ENCODE measurements around the gene KCTD10. TPM values are rescaled to one million over a fixed set of nuclear protein-coding genes. Genes with fewer than 3 reads are reported as not detected.

Gene KCTD10, protein sequence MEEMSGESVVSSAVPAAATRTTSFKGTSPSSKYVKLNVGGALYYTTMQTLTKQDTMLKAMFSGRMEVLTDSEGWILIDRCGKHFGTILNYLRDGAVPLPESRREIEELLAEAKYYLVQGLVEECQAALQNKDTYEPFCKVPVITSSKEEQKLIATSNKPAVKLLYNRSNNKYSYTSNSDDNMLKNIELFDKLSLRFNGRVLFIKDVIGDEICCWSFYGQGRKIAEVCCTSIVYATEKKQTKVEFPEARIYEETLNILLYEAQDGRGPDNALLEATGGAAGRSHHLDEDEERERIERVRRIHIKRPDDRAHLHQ
- 67.1 and 71.3 TPM in 2 replicates for total RNA-seq (2021)
- long read RNA-seq, full-length matches to known transcripts, result 239 of 328 reads
- long read RNA-seq, partial matches to known transcripts, result 9 of 328 reads
- long read RNA-seq, other reads (novel, unspliced or antisense), result 80 of 328 reads

- peak within 1 kb of the TSS; percentile 21 for H3K27ac ChIP-seq (ENCODE audit: insufficient read length, low read depth, low read length)
- no peak within 1 kb of the TSS for H3K23ac ChIP-seq (ENCODE audit: insufficient read length, low read depth, low read length)
- H3K4me3 Mint-ChIP-seq, result peak within 1 kb of the TSS; percentile 97 to 98
- H3K4ac ChIP-seq (ENCODE audit: low read depth, low read length), result no peak within 1 kb of the TSS
- H2BK20ac ChIP-seq (ENCODE audit: low read depth, low read length, poor library complexity, severe bottlenecking), result no peak within 1 kb of the TSS
- no peak within 1 kb of the TSS for H4K91ac ChIP-seq (ENCODE audit: insufficient read length, low read depth, low read length)
- no peak within 1 kb of the TSS for H2BK12ac ChIP-seq (ENCODE audit: insufficient read length, low read depth, low read length)
- no peak within 1 kb of the TSS for H2BK15ac ChIP-seq (ENCODE audit: low read depth, low read length)
- H3K79me1 ChIP-seq (ENCODE audit: insufficient read depth, low read depth, low read length, poor library complexity, severe bottlenecking), result peaks cover 10% of the 10 kb centered on the region
- no peak within 1 kb of the TSS for H3T11ph ChIP-seq (ENCODE audit: low read length)
- H3K9me3 Mint-ChIP-seq, result no peaks in the 10 kb centered on the region
- no peaks in the 10 kb centered on the region for H3K27me3 Mint-ChIP-seq (ENCODE audit: low read depth)
- H3K9ac ChIP-seq (ENCODE audit: extremely low read depth, insufficient read length, low read length), result peak within 1 kb of the TSS; percentile 95
- H3K4me1 Mint-ChIP-seq, result peaks cover 23 to 29% of the 10 kb centered on the region in 2 experiments
- H2AK5ac ChIP-seq (ENCODE audit: insufficient read length, low read length), result no peak within 1 kb of the TSS
- DNase-seq, result peak; percentile 92
- H3K9me3 ChIP-seq (ENCODE audit: control insufficient read depth, low read depth, low read length), result no peaks in the 10 kb centered on the region
- peak within 1 kb of the TSS; percentile 96 for H2AFZ ChIP-seq (ENCODE audit: low read length)
- peak within 1 kb of the TSS; percentile 91 for H3K14ac ChIP-seq (ENCODE audit: insufficient read depth, low read length)
- H3K23me2 ChIP-seq (ENCODE audit: insufficient read length, low read depth, low read length, poor library complexity, severe bottlenecking), result peaks cover 21% of the 10 kb centered on the region
- H3K4me2 ChIP-seq (ENCODE audit: insufficient read depth, insufficient read length, low read length), result peak within 1 kb of the TSS; percentile 91
- H2BK120ac ChIP-seq (ENCODE audit: low read depth, low read length, poor library complexity, severe bottlenecking), result no peak within 1 kb of the TSS
- H3K18ac ChIP-seq (ENCODE audit: insufficient read length, low read depth, low read length), result peak within 1 kb of the TSS; percentile 98
- H2BK5ac ChIP-seq (ENCODE audit: insufficient read length, low read length), result peak within 1 kb of the TSS; percentile 88
- H3K36me3 Mint-ChIP-seq (ENCODE audit: insufficient read depth in 1 of 3, low read depth in 3 of 3), result peaks cover 0 to 6% (median 0%) of the 10 kb centered on the region in 3 experiments; a peak in 2 of 7 replicates
- WGBS (ENCODE audit: extremely low coverage, insufficient read length, low lambda C conversion rate), result no CpG with 5 or more reads among the region's 54 CpGs
- peaks cover 4% of the 10 kb centered on the region; the same call in 1 of the 2 replicates for H3K4me1 ChIP-seq (ENCODE audit: insufficient read depth, low read length)
- no peaks in the 10 kb centered on the region for H3K27me3 ChIP-seq (ENCODE audit: insufficient read depth, low read length)
- peak within 1 kb of the TSS; percentile 92 to 100 (median 100) for H3K27ac Mint-ChIP-seq
- peak within 1 kb of the TSS; percentile 80 for H4K5ac ChIP-seq (ENCODE audit: insufficient read length, low read depth, low read length)
- TF ChIP-seq CTCF (conservative IDR thresholded peaks at IDR 0.05), result no peak
- peak within 1 kb of the TSS; percentile 16 for H3K56ac ChIP-seq (ENCODE audit: insufficient read length, low read depth, low read length)
- H3K79me2 ChIP-seq (ENCODE audit: insufficient read depth, low read length), result peaks cover 36% of the 10 kb centered on the region; the same call in 1 of the 2 replicates
- H4K20me1 ChIP-seq (ENCODE audit: control insufficient read depth, insufficient read depth, insufficient read length), result no peaks in the 10 kb centered on the region
- H4K8ac ChIP-seq (replicated peaks; ENCODE audit: insufficient read length, low read depth, low read length), result peak within 1 kb of the TSS; percentile 78
These were observed at the start of gene KCTD10, which contains the start of gene UBE3B for GRCh38 chr12:109477185-109477962. TSS of gene KCTD10 (minus strand) at chr12:109477300. CDS start at chr12:109477262, 38 bp downstream. TSS of gene UBE3B (plus strand) at chr12:109477634. CDS start at chr12:109483552, 5,918 bp downstream.
